Liver (tissue), 3 donors: Measurements from ENCODE around the gene ARL3.

Experiments
- CTCF ChIP-seq: fragments of 150-350 bp; IDR thresholded peaks from 2 replicates; pipeline ENCODE4 v1.5.1; 2017; ENCODE audit warnings: improper control_type of control experiment, low read depth, low read length; ENCODE audit not compliant: missing input control
- GABPA ChIP-seq, 2 donors: IDR thresholded peaks in 1 of 2; conservative IDR thresholded peaks in 1 of 2; 2 replicates each; pipeline ENCODE4 v1.6.1; 2016; ENCODE audit warnings: antibody characterized with exemption in 2 of 2, mild to moderate bottlenecking in 1 of 2, moderate library complexity in 1 of 2
- HNF4A ChIP-seq, 2 donors: conservative IDR thresholded peaks; 2 replicates each; pipeline ENCODE4 v1.6.1; 2016; ENCODE audit warnings: antibody characterized with exemption in 2 of 2, mild to moderate bottlenecking in 2 of 2
- HNF4G ChIP-seq: IDR thresholded peaks from 2 replicates; pipeline ENCODE4 v1.6.1; 2016; ENCODE audit warnings: antibody characterized with exemption
- JUND ChIP-seq, 2 donors: IDR thresholded peaks; 2 replicates each; pipeline ENCODE4 v1.6.1; 2016; ENCODE audit warnings: antibody characterized with exemption in 2 of 2
- MAX ChIP-seq: IDR thresholded peaks from 2 replicates; pipeline ENCODE4 v1.6.1; 2016; ENCODE audit warnings: antibody characterized with exemption
- NR2F2 ChIP-seq: IDR thresholded peaks from 2 replicates; pipeline ENCODE4 v1.6.1; 2016; ENCODE audit warnings: antibody characterized with exemption
- RAD21 ChIP-seq, 2 donors: IDR thresholded peaks; 2 replicates each; pipeline ENCODE4 v1.6.1; 2016; ENCODE audit warnings: antibody characterized with exemption in 2 of 2, mild to moderate bottlenecking in 2 of 2
- REST ChIP-seq: IDR thresholded peaks from 2 replicates; pipeline ENCODE4 v1.6.1; 2016; ENCODE audit warnings: antibody characterized with exemption, mild to moderate bottlenecking
- TAF1 ChIP-seq: conservative IDR thresholded peaks from 2 replicates; pipeline ENCODE4 v1.6.1; 2016; ENCODE audit warnings: antibody characterized with exemption, mild to moderate bottlenecking
- YY1 ChIP-seq: IDR thresholded peaks from 2 replicates; pipeline ENCODE4 v1.6.1; 2016; ENCODE audit warnings: antibody characterized with exemption, mild to moderate bottlenecking
- donor health status: healthy.
- donor health status: healthy.

GRCh38 chr10:102741726-102742237, 27.6 kb upstream of the ARL3 start:
- TF ChIP-seq CTCF, result no peak
- TF ChIP-seq YY1, result no peak
- no peak for TF ChIP-seq JUND (IDR thresholded peaks at IDR 0.05)
- no peak for TF ChIP-seq MAX
- TF ChIP-seq HNF4G, result no peak
- TF ChIP-seq HNF4A (conservative IDR thresholded peaks at IDR 0.05), result no peak
- no peak for TF ChIP-seq TAF1
- TF ChIP-seq GABPA (IDR thresholded peaks at IDR 0.05 in 1 of 2, conservative IDR thresholded peaks at IDR 0.05 in 1 of 2), result no peak
- no peak for TF ChIP-seq REST
- TF ChIP-seq RAD21 (IDR thresholded peaks at IDR 0.05), result no peak
- no peak for TF ChIP-seq NR2F2
